ENCODE data around the gene RRN3.
"Not testable (repeated sequence)": the region's sequence is repeated elsewhere in the genome, so short reads cannot be mapped to it uniquely, and the experiment has no call there.

The RRN3 gene

DNA sequence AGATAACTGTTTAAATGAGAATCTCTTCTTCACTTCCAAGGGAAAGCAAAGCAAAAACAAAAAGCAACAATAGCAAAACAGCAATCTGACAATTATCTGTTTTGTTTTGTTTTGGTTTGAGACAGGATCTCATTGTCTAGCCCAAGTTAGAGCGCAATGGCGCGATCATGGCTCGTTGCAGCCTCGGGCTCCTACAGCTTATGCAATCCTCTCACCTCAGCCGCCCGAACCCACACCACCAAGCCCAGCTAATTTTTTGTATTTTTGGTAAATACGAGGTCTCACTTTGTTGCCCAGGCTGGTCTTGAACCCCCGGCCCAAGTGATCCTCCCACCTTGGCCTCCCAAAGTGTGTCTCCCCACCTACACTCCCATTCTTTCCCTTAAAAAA, 2.5 kb upstream of the RRN3 start:
- not testable (repeated sequence) for DNase-seq

DNA sequence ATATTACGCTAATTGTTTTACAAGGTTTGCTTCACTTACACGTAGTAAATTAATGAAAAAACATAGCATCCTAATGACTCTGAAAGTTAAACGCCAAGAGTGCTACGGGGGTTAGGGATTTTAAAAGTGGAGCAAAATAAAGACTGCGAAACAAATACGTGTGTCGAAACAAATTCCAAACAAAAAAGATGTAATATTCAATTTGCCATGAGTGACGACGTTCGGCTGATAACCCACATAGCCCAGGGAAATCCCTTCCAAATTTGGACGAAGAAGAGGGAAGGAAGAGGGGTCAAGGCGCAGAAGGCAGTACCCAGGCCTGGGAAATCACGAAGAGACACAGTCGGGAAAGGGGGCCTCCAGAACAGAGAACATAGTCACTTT, 509 bp downstream of the RRN3 start:
- DNase-seq, result not testable (repeated sequence)

DNA sequence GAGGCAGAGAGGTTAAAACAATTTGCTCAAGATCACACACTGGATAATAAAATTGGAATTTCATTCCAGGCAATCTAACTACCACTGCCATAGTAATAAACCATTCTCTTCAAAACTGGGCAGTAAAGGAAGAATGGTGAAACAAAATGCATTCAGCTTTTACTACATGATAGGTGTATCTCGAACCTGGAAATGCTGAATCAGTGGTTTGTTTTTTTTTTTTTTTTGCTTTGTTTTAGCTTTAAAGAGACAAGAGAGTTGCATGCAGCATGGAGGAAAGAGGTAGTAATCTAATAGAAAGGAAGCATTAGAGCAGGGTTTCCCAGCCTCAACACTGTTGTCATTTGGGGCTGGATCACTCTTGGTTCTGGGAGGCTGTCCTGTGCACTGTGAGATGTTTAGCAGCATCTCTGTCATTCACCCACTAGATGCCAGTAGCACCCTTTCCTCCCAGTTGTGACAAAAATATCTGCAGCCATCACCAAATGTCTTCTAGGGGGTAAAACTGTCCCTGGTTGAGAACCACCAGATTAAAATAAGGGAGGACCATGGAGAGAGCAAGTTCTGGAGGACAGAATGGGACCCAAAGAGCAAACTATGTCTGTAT, 3.3 kb downstream of the RRN3 start:
- not testable (repeated sequence) for DNase-seq

DNA sequence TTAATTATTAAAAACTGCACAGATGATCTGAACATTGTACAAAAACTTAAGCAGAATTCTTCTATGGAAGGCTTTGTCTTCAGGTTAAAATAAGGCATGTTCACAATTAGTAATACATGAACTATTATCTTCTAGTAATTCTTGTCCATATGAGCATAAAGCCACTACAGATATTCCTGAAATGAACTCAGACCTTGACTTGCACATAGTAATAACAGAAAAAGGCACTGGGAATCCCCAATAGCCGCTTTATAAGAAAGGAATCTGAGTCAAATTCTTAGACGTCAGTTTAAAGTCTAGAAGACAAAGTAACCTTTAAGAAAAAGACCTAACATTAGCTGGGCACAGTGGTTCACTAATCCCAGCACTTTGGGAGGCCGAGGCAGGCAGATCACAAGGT, 11.3 kb downstream of the RRN3 start:
- not testable (repeated sequence) for DNase-seq

DNA sequence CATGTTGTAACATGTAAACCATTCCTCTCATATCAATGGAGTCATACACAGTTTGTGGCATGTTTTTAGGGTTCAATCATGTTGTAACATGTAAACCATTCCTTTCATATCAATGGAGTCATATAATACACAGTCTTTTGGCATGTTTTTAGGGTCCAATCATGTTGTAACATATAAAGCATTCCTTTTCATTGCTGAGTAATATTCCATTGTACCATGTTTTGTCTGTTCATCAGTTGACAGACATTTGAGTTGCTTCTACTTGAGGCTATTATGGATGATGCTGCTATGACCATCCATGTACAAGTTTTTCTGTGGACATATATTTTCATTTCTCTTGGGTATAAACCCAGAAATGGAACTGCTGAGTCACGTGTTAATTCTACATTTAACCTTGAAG, 13.2 kb downstream of the RRN3 start:
- not testable (repeated sequence) for DNase-seq

DNA sequence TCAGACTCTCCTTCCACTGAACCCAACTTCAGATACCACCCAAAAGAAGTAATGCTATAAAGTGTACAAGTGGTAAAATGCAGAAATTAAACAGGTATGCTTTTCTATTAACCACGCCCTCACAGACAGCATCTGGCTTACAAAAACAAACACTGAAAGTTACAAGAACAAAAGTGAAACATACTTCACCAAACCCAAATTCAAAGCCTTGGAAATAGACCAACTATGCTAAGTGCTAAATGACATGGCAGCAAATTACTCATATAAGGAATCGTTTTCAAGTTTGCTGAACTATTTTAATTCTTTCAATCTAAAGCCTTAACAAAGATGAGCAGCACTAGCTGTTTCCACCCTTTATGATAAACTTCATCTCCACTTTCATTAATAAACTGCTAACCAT, 17.9 kb downstream of the RRN3 start:
- DNase-seq, result not testable (repeated sequence)

DNA sequence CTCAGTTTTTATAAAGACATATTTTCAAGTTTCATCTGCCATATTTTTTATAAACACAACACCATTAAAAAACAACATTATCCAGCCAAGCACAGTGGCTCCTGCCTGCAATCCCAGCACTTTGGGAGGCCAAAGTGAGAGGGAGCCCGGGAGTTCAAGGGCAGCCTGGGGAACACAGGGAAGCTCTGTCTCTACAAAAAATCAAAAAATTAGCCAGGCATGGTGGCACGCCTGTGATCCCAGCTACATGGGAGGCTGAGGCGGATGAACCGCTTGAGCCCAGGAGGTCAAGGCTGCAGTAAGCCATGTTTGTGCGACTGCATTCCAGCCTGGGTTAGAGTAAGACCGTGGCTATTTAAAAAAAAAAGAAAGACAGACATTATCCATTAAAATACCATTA, 21.0 kb downstream of the RRN3 start:
- no peak for DNase-seq

DNA sequence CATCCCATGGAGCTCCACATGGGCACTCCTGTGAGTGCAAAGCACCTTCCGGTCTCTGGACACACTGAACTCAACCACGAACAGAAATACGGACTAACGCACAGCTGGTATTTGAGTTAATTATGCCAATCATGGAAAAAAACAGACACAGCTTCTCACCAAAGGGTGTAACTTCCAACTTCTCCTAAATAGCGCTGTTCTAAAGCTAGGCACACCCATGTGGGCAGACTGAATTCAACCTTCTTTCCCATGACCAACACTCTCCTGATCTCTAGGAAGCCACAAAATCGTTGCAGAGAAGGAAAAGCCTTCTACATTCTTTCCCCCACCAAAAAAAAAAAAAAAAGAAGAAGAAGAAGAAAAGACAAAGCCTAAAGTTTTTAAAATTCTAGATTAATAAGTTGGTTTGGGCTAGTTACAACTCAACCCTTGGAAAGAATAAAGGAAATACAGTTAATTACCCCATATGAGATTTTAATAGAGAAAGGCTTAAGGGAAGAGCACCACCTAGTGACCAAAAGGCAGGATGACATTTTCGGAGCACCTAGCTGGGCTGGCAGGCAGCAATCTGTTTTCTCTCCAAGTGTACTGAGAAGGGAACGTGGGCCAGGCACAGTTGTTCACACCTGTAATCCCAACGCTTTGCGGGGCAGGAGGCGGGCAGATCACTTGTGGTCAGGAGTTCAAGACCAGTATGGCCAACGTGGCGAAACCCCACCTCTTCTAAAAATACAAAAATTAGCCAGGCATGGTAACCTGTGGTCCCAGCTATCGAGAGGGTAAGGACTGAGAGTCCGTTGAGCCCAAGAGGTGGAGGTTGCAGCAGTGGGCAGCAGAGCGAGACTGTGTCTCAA, 21.9 kb downstream of the RRN3 start:
- DNase-seq, result not testable (repeated sequence)

DNA sequence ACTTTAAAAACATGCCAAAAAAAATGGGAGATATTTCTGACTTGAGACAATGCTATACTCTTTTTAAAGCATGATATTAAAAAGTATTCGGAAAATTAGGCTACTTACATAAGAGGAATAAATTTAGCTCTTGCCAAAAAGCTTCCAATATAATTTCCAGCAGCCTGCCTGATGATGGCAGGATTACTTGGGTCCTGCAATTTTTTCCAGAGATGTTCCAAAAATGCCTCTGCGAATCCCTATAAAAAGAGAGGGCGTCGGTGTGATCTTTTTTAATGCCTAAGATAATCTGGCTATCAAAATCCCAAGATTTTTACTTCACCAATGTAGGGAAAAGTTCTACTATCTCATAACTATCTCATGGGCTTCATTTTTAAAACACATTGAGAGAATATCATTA, 23.1 kb downstream of the RRN3 start:
- DNase-seq, result not testable (repeated sequence)

DNA sequence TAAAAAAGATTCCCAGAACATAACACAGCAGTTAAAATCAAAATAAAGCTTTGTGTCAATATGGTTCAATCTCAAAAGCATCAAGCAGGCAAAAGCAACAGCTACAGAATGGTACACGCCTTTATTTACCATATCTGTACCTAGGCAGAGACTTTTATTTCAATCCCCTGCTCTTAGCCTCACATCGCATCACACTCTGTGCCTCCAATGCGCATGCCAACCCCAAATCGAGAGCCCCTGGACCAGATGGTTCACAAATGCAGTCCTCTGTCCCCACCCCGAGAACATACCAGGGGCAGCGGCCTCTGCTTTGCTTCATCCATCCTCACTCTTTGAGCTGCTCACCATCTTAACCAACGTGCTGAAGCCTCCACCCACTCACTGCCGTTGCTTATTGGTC, 27.4 kb downstream of the RRN3 start:
- not testable (repeated sequence) for DNase-seq

DNA sequence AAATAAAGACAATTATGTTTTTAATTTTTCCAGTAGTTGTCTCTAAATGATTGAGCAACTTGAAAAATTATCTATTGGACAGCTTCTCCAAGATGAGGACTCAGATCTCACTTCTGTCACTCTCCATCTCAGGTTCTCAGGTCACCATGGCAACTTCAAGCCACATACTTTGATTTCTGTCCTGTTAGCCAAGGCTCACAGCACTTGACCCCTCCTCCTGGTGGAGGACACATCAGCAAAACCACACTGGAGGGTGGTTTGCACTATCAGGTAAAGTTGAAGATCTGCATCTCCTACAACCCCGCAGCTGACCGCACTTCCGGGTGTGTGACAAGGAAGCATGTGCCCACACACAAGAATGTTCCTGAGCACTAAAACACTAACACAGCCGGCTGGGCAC, 28.1 kb downstream of the RRN3 start:
- not testable (repeated sequence) for DNase-seq

DNA sequence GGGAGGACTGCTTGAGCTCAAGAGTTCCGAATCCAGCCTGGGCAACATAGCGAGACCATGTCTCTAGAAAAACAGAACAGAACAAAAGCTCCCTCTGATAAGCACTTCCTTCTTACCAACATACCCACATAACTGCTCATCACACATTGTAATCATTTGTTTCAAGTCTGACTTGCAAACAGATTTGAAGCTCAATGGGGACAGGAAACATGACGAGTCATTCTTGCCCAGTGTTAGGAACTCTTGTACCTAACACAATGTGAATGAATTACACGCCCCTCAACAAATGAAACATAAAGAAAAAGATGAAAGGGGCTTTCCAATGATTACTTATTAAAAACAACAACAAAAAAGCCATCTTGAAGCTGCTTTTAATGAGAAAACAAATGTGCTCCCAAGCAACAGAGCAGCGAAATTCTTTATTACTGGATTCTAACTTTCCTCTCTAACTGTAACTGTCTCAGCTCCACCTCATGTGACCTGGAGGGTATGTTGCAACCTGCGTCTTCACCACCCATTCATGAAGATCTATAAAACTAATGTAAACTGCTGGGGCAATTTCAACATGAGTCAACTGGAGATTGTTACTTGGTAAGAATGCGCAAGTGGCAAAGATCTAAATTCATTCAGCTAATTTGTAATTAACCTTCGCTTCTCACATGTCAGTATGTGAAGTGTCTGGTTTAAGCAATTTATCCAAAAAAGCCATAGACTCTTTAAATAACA, 31.8 kb downstream of the RRN3 start:
- not testable (repeated sequence) for DNase-seq

DNA sequence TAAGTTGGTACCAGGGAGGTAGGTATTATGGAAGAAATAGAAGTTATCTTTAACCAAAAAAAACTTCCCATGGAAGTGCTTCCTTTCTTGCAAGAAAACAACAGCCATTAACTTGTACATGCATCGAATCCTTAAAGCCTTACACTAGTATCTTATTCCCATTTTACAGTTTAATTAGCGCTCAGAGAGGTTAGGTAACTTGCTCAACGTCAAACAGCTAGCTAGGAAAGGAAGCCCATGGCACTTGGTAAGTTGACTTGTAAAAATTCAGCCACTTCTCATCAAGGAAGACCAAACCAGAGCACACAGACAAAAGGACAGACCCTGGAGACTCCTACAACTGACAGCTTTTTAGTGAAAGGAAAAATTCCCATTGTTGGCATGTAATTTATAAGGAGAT, 34.7 kb downstream of the RRN3 start:
- DNase-seq, result no peak

DNA sequence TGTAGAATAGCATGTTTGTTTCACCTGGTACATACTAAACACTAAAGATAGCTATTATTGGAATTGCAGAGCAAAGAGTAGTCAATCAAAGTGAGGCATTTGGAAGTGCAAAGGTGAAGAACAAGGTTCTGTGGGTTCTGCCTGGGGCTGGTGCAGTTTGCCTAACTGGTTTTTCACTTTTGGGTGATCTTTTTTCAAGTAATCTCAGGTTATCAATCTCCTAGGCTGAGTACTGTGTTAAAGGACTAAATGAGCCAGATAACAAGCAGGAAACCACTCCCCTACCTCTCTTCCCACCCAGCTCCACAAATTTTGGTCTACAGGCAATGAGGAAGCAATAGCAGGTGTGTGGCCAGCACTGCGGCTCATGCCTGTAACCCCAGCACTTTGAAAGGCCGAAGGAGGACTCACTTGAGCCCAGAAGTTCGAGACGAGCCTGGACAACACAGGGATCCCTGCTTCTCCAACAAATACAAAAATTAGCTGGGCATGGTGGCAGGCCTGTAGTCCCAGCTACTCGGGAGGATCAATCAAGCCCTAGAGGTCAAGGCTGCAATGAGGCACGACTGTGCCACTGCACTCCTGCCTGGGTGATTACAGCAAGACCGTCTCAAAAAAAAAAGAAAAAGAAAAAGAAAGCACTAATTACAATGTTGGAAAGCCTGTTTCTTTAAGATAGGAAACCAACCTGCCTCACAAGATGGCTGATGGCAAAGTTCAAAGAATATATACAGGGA, 36.2 kb downstream of the RRN3 start:
- DNase-seq, result no peak

DNA sequence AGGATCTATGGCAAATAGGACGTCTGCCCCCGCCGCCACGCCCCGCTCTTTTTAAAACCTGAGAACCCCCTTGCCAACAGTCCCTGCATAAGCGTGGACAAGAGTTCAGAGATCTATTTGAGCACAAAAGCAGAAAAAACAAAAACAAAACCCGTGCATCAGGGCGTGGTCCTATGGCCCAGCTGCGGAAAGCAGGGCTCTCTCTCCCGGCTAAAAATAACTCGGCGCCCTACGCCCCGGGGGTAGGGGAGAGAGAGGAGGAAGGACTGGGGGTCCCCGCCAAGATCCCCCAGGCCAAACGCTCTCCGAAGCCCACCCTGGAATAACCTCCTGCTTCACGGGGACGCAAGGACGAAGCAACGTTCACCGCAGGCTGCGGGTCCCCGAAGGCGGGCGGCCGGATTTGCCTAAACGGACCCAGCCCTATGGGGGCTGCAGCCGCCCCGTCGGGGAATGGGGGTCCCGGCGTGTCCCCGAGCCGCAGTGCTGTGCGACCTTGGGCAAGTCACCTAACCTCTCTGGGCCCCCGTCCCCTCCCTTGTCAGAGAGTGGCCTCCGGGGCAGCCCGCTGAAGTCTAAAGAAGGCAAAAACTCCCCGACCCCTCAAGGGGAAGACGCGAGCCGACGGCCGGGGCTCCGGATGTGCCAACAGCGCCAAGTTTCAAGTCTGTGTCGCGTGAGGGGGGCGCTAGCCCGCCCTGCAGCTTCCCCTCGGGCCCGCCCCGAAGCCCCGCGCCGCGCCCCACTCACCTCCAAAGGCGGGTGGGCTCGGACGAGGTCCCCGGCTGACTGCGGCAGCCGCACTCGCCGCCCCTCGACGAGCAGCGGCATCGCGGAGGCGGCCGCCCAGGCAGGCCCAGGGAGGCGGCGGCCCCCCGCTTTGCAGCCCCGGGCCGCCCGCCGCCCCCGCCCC, 38.7 kb downstream of the RRN3 start:
- DNase-seq, result peak; percentile 48

DNA sequence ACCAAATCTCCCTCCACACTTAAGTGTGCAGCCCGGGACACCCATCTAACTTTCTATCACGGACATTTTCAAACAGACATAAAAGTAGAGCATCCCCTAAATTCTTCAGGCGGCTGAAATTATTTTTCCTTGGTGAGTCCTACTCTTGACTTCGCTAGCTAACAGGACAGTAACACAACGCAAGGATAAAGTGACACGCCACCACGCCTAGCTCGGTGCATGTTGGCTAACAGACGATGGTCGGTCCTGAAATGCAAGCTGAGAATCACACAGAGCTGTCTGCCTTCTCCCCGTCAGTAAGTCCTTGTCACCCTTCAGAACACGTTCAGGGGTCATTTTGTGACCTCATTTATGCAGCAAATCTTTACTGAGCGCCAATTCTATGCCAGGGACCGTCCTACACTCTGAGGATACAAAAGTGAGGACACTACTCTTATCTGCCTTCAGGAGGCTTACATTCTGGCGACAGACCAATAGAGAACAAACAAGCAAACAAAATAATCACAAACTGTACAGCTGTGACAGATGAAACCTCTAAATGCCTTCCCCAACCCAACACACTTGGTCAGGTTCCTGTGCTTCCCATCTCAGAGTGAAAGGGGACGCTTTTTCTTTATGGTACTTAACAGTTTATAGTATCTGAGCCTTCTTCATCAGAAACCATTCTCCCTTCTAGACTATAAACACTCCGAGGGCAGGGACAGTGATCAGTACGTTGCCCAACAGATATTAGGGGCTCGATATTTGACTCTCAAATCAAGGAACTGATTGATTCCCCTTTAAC, 39.5 kb downstream of the RRN3 start:
- DNase-seq, result no peak

DNA sequence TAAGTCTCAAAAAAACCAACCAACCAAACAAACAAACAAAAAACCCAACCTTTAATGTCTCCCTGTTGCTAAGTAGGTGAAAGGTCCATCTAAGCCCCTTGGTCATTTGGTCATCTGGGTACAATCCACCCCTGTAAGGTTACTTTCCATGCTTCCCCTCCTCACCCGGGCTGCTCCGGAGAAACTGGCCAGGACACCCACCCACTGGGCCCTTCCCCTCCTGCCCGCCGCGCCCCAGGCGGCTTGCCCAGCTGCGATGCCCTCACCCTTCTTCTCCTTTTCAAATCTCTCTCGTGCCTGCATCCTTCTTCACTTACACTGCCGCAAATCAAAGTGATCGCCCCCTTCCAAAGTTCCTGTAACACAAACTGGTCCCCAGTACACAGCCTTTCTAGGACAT, 40.2 kb downstream of the RRN3 start:
- DNase-seq, result no peak

DNA sequence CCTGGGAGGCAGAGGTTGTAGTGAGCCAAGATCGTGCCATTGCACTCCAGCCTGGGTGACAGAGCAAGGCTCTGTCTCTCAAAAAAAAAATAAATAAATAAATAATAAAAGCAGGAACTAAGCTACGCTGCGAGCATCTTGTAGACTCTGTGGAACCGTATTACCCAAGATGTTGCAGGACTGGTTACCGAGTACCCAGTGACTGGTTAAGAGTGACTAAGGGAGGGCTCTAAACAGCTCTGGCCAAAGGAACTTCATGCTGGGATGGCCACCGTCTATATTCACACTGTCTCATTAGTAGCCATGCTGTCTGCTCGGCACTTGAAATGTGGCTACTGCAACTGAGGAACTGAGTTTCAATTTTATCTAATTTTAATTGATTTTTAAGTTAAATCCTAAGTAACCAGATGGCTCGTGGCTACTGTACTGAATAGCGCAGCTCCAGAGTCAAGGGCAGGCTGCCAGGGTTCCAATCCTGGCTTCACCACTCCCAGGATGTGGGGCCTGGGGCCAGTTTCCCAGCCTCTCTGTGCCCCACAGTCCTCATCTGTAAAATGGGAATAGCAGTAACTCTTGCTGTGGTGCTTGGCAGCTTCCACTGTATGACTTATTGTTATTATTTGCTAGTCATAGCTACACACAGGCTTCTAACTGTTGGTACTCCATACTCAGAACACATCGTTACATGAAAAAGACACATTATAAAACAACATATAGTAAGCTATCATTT, 41.2 kb downstream of the RRN3 start:
- DNase-seq, result no peak

DNA sequence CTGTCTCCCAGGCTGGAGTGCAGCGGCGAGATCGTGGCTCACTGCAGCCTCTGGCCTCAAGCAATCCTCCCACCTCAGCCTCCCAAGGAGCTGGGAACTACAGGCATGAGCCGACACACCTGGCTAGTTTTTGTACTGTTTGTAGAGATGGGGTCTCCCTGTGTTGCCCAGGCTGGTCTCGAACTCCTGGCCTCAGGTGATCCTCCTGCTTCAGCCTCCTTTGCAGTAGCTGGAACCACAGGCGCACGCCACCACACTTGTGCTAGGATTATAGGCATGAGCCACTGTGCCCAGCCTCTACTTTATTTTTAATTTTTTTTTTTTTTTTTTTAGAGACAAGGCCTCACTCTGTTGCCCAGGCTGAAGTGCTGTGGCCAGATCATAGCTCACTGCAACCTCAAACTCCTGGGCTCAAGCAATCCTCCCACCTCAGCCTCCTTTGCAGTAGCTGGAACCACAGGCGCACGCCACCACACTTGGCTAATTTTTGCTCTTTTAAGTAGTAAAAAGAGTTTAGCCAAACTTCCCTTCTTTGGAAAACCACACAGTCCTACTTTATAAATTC, 42.6 kb downstream of the RRN3 start:
- DNase-seq, result no peak

DNA sequence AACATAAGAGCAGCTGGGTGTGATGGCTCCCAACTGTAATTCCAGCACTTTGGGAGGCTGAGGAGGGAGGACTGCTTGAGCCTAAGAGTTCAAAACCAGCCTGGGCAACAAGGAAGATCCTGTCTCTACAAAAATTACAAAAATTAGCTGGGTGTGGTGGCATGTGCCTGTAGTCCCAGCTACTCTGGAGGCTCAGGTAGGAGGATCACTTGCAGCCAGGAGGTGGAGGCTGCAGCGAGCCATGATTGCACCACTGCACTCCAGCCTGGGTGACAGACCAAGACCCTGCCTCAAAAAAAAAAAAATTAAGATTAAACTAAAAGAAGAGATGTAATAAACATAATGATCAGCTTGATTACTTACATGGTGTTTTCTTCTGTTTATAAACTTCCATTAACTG, 43.6 kb downstream of the RRN3 start:
- not testable (repeated sequence) for DNase-seq

Measured in femur (tissue), 1 donor.